ENCODE data around the gene ANKRD2.

The ANKRD2 gene

DNA sequence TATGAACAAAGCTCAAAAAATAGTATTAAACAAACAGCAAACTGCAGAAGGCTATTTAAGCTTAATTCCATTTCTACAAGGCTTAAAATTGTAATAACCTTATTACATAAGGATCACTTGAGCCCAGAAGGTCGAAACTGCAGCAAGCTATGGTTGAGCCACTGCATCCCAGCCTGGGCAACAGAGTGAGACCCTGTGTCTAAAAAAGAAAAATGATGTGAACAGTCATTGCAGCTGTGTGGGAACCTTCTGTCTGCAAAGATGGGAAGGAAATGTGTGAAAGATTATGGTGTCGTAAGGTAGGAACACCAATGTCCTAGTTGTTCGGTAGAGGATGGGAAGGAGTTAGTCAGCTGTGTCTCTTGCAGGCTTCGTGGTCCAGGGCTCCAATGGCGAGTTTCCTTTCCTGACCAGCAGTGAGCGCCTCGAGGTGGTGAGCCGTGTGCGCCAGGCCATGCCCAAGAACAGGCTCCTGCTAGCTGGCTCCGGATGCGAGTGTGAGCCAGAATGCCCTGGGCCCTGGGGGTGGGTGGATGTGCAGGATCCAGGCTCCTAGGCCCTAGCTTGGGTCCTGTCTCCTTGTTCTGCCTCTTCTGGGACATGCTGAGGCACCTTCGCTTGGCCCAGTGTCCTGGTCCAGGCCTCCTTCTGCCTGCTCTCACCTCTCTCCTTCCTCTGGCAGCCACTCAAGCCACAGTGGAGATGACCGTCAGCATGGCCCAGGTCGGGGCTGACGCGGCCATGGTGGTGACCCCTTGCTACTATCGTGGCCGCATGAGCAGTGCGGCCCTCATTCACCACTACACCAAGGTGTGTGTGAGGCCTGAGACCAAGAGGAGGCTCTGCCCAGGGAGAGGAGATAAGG, 26.1 kb downstream of the ANKRD2 start:
- no peak for DNase-seq

GRCh38 chr10:97599272-97599619, 26.7 kb downstream of the ANKRD2 start:
- no peak for DNase-seq

DNA sequence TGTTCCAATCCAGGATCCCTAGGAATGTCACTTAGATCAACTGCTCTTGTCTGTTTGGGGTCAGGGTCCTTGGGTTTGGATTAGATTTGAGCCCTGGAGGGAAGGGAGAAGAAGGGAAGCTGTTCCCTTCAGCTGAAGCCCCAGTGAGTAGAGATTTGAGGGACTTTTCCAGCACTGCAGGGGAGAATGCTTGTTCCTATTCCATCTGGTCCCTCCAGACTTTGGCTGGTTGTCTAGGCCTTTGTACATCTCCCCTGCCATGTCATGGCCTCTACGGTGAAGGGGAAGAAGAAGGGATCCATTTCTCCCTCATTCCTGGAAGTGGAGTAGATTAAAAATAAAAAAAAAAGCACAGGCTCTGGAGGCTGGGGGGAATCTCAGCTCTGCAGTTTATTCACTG, 28.0 kb downstream of the ANKRD2 start:
- no peak for DNase-seq

- DNase-seq, result no peak
Measured at GRCh38 chr10:97601268-97602215, 29.0 kb downstream of the ANKRD2 start.

GRCh38 chr10:97607095-97607636, 34.6 kb downstream of the ANKRD2 start:
- no peak for DNase-seq

DNA sequence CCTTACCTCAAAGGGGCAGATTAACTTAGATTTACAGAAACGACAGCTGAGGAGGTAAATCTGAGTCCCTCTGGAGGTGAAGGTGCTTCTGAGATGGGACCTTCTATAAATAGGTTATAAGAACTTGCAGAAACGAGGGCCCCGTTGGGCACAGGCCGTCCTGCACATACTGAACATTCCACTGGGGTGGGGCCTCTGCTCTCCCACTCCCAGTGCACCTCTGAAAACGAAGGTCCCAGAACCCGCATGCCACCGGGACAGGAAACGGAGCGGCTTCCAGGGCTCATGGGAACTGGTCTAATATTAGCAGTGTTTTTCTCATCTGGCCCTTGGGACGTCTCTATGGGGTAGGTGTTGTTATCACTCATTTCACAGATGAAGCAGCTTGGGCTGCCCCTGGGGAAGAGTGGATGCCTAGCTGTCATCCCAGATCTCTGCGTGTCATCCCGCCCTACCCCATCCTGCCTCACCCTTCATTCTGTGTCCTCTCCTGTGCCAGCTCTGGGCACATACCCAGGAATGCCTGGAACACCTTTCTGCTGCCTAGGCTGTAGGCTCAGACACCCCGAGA, 36.5 kb downstream of the ANKRD2 start:
- no peak for DNase-seq

- no peak for DNase-seq
Measured at GRCh38 chr10:97611473-97611872, 38.9 kb downstream of the ANKRD2 start.

DNA sequence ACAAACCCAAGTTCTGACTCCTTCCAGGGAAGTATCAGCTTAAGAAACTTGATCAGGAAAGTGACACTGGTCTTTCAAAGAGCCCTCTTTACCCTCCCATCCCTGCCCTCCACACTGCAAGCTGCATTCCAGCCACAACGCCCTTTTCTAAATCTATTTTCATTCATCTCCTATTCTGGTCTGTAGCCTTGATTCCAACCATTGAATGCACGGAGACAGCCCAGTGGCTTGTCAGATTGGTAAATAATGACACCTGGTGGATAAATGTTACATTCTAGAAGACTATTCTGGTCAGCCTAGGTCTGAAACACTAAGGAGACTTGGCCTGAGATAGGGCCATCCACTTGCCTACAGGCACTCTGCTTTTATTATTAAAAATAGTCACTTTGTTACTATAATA, 39.8 kb downstream of the ANKRD2 start:
- DNase-seq, result peak; percentile 54

DNA sequence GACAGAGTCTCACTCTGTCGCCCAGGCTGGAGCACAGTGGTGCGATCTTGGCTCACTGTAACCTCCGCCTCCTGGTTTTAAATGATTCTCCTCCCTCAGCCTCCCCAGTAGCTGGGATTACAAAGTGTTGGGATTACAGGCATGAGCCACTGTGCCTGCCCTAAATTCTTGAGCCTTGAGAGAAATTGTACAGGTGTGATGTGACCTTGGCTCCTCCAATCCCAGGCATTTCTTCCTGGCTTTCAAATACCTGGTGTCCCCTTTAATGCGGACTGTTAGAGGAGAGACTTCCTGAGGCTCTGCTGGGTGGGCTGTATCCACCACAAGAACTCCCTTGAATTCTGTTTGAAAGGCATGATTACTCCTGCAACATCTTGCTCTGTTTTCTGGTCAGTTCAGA, 45.7 kb downstream of the ANKRD2 start:
- DNase-seq, result no peak

- DNase-seq, result no peak
Measured at GRCh38 chr10:97618733-97619132, 46.2 kb downstream of the ANKRD2 start.

- no peak for DNase-seq
Measured at GRCh38 chr10:97623277-97623676, 50.7 kb downstream of the ANKRD2 start.

GRCh38 chr10:97627731-97628130, 55.2 kb downstream of the ANKRD2 start:
- no peak for DNase-seq

DNA sequence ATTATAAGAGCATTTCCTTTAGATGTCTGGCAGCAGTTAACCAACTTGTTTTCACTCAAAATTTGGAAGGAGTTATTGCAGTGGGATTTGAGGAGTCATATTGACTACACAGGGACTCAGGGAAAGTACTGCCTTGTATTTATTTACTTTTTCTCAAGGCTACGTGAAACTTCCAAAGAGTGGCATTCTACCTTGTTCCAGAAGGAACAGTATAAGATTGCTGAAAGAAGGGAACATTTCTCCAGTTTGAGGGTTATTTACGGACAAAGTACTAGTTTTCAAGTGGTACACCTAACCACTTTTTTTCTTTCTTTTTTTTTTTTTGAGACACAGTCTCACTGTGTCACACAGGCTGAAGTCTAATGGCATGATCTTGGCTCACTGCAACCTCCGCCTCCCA, 55.6 kb downstream of the ANKRD2 start:
- DNase-seq, result no peak

- no peak for DNase-seq
Measured at GRCh38 chr10:97629289-97629688, 56.7 kb downstream of the ANKRD2 start.

DNA sequence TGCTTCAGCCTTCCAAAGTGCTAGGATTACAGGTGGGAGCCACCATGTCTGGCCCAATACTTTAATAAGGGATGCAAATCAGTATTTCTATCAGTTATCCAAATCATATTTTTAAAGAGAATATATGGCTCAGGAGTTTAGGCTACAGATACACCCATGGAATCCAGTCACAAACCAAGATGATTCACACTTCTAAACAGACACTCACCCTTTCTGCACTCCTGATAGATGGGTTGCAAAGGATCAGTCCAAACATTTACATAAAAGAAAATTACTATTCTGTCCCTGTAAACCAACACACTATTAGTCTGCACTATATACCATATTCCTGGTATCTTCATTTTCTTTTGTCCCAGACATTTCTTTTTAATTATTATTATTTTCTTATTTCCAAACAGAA, 58.5 kb downstream of the ANKRD2 start:
- DNase-seq, result no peak

DNA sequence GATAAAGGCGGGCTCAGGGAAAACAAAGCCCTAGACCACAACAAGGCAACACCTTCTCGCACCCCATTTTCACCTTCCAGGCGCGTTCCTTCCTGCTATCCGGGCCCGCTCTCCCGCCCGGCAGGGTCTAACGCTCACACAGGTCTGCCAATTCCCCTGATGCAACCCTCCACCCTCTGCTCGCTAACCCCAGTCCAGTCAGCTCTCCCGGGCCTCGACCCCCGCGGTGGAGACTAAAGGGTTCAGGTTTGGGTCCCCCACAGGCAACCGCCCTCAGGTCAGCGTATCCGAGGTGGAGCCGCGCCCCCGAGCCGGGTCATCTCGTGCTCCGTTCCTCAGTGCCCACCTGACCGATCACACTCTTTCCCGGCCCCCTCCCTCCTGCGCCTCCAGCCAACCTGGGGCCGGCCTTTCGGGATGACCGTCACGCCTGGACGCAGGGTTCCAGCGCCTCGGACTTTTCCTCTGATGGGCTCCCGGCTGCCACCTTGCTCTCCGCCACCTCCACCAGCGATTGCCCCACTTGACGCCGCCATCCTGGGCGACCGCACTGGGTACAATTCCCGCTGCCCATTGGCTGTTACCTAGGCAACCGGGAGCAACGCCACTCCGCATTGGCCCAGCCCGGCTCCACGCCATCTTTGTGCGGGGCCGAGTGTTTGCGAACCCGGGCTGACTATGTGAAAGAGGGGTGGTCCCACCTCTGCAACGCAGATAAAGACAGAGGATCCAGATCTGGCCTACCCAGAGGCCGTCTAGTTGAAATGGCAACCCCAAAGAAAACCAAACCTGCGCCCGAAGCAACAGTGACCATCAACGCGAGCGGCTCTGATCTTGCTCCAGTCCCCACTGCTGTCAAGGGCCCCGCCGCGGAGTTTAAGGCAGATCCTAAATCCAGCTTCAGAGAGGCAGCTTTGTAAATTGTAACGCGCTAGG, 60.6 kb downstream of the ANKRD2 start, which contains the start of gene MORN4:
Gene MORN4 (minus strand): TSS at position 552 of the 936 bp plus-strand sequence. CDS start 13,847 bp downstream, outside the sequence.
- DNase-seq, result peak; percentile 12
